Measurements from ENCODE around the gene IKBKE.

IKBKE gene

GRCh38 chr1:206498685-206499084 lies 28.4 kb downstream of the IKBKE start:
- no peak for DNase-seq

GRCh38 chr1:206500046-206500445 lies 29.8 kb downstream of the IKBKE start:
- no peak for DNase-seq

GRCh38 chr1:206501881-206502280 lies 31.6 kb downstream of the IKBKE start:
- DNase-seq: no peak

- no peak for DNase-seq
Observed at GRCh38 chr1:206502403-206502802, 32.1 kb downstream of the IKBKE start.

GRCh38 chr1:206502812-206503211 lies 32.5 kb downstream of the IKBKE start:
- no peak for DNase-seq

GRCh38 chr1:206503591-206504362 lies 33.5 kb downstream of the IKBKE start:
- no peak for DNase-seq

- no peak for DNase-seq
Observed at GRCh38 chr1:206504363-206504713, 34.1 kb downstream of the IKBKE start.

- DNase-seq: no peak
Observed at GRCh38 chr1:206505702-206506355, 35.6 kb downstream of the IKBKE start.

- DNase-seq: no peak
Observed at GRCh38 chr1:206506405-206507283, 36.4 kb downstream of the IKBKE start.

- no peak for DNase-seq
Observed at GRCh38 chr1:206507284-206508129, 37.2 kb downstream of the IKBKE start, which contains the start of gene RASSF5. RASSF5 (plus strand) TSS chr1:206507531; CDS start chr1:206507603, 72 bp downstream.

GRCh38 chr1:206508130-206508889 lies 38.0 kb downstream of the IKBKE start:
- DNase-seq: no peak

GRCh38 chr1:206508956-206509355 lies 38.7 kb downstream of the IKBKE start:
- DNase-seq: no peak

- no peak for DNase-seq
Observed at GRCh38 chr1:206509612-206510257, 39.5 kb downstream of the IKBKE start.

GRCh38 chr1:206510371-206510770 lies 40.1 kb downstream of the IKBKE start:
- DNase-seq: no peak

GRCh38 chr1:206511362-206512057 lies 41.2 kb downstream of the IKBKE start:
- DNase-seq: no peak

GRCh38 chr1:206512058-206512850 lies 42.0 kb downstream of the IKBKE start:
- DNase-seq: no peak

- no peak for DNase-seq
Observed at GRCh38 chr1:206512851-206513180, 42.5 kb downstream of the IKBKE start.

GRCh38 chr1:206513312-206514111 lies 43.2 kb downstream of the IKBKE start:
- no peak for DNase-seq

GRCh38 chr1:206514813-206515387 lies 44.6 kb downstream of the IKBKE start:
- DNase-seq: no peak

Data from NCI-H526 treated with DMSO at 0.1 percent for 48 hours (cell line).